CD14-positive monocyte (primary cell): ENCODE results near the gene AP2B1. TPM values are rescaled to one million over a fixed set of nuclear protein-coding genes. Genes with fewer than 3 reads are reported as not detected.

Experiments
- DNase-seq, 3 donors: peaks; one replicate each; pipeline ENCODE4 v3.0.0-alpha.2; 2011 to 2022
- H2AFZ ChIP-seq: 2 replicates; pipeline ENCODE4 v1.6.0; 2012; ENCODE audit warnings: mild to moderate bottlenecking, low read depth, low read length, inconsistent platforms; ENCODE audit not compliant: insufficient read depth, poor library complexity, severe bottlenecking
- H3K27ac ChIP-seq, 2 donors: 1 replicate in 1 of 2; 2 replicates in 1 of 2; pipeline ENCODE4 v1.5.1; 2012 to 2013; ENCODE audit warnings: low read length in 2 of 2, control low read depth in 1 of 2, inconsistent platforms in 1 of 2, low read depth in 1 of 2, mild to moderate bottlenecking in 1 of 2
- H3K27me3 ChIP-seq, 2 donors: one replicate each; pipeline versions ENCODE4 v1.6.0 to v1.6.1; 2011 to 2013; ENCODE audit warnings: low read length in 2 of 2; ENCODE audit not compliant: control insufficient read depth in 2 of 2, insufficient read depth in 2 of 2
- H3K36me3 ChIP-seq, 2 donors: replicated peaks in 1 of 2; 1 replicate in 1 of 2; 2 replicates in 1 of 2; pipeline versions ENCODE4 v1.5.1 to v1.6.1; 2012 to 2013; ENCODE audit warnings: low read length in 2 of 2, control low read depth in 1 of 2, inconsistent platforms in 1 of 2, mild to moderate bottlenecking in 1 of 2; ENCODE audit not compliant: insufficient read depth in 2 of 2, control insufficient read depth in 1 of 2
- H3K4me1 ChIP-seq, 2 donors: 1 replicate in 1 of 2; 2 replicates in 1 of 2; pipeline versions ENCODE4 v1.5.1 to v1.6.1; 2012 to 2013; ENCODE audit warnings: low read length in 2 of 2, control low read depth in 1 of 2, inconsistent platforms in 1 of 2, mild to moderate bottlenecking in 1 of 2, moderate library complexity in 1 of 2; ENCODE audit not compliant: insufficient read depth in 2 of 2, control insufficient read depth in 1 of 2
- H3K4me2 ChIP-seq: replicated peaks from 2 replicates; pipeline ENCODE3; 2012; ENCODE audit warnings: low read length, moderate library complexity, mild to moderate bottlenecking; ENCODE audit not compliant: poor library complexity, severe bottlenecking; ENCODE audit errors: extremely low read depth
- H3K4me3 ChIP-seq, 3 experiments: fragments of 200-600 bp in 1 of 3; sonication (generic) in 1 of 3; replicated peaks in 1 of 3; 1 replicate in 2 of 3; 2 replicates in 1 of 3; pipeline ENCODE4 v1.5.1; 2011 to 2013; ENCODE audit warnings: low read length in 3 of 3, mild to moderate bottlenecking in 3 of 3, control low read depth in 2 of 3, low read depth in 2 of 3, inconsistent platforms in 1 of 3, moderate library complexity in 1 of 3
- H3K79me2 ChIP-seq: 2 replicates; pipeline ENCODE4 v1.6.0; 2012; ENCODE audit warnings: mild to moderate bottlenecking, control low read depth, inconsistent platforms, low read length, moderate library complexity; ENCODE audit not compliant: insufficient read depth
- H3K9ac ChIP-seq: 2 replicates; pipeline ENCODE4 v1.6.0; 2017; ENCODE audit warnings: low read length, mild to moderate bottlenecking; ENCODE audit not compliant: insufficient read depth, poor library complexity, severe bottlenecking
- H3K9me3 ChIP-seq, 2 donors: replicated peaks in 1 of 2; 1 replicate in 1 of 2; 2 replicates in 1 of 2; pipeline versions ENCODE4 v1.5.1 to v1.6.1; 2012 to 2013; ENCODE audit warnings: low read length in 2 of 2, control low read depth in 1 of 2; ENCODE audit not compliant: control insufficient read depth in 1 of 2, insufficient read depth in 1 of 2
- H4K20me1 ChIP-seq: 2 replicates; pipeline ENCODE4 v1.6.0; 2012; ENCODE audit warnings: mild to moderate bottlenecking, low read length, control low read depth, moderate library complexity; ENCODE audit not compliant: insufficient read depth
- H3K27ac Mint-ChIP-seq, 7 donors: one replicate each; pipeline ENCODE4 v1.8.0; 2020; ENCODE audit warnings: mild to moderate bottlenecking in 7 of 7, mixed read lengths in 7 of 7, moderate library complexity in 6 of 7, inconsistent platforms in 2 of 7
- H3K27me3 Mint-ChIP-seq, 3 donors: one replicate each; pipeline ENCODE4 v1.8.0; 2021 to 2022; ENCODE audit warnings: low read depth in 3 of 3, mild to moderate bottlenecking in 3 of 3, mixed read lengths in 3 of 3, moderate library complexity in 3 of 3, inconsistent platforms in 1 of 3
- H3K36me3 Mint-ChIP-seq, 2 donors: one replicate each; pipeline ENCODE4 v1.8.0; 2020; ENCODE audit warnings: mixed read lengths in 2 of 2, inconsistent platforms in 1 of 2, mild to moderate bottlenecking in 1 of 2
- H3K4me1 Mint-ChIP-seq: one replicate; pipeline ENCODE4 v1.8.0; 2020; ENCODE audit warnings: mild to moderate bottlenecking, mixed read lengths
- H3K4me3 Mint-ChIP-seq, 2 donors: one replicate each; pipeline ENCODE4 v1.8.0; 2020; ENCODE audit warnings: mild to moderate bottlenecking in 2 of 2, mixed read lengths in 2 of 2, moderate library complexity in 1 of 2
- H3K9me3 Mint-ChIP-seq, 7 donors: one replicate each; pipeline ENCODE4 v1.8.0; 2020 to 2022; ENCODE audit warnings: mixed read lengths in 7 of 7, mild to moderate bottlenecking in 6 of 7, moderate library complexity in 6 of 7, inconsistent platforms in 2 of 7
- CTCF ChIP-seq: fragments of 200-600 bp; IDR thresholded peaks from one replicate; pipeline ENCODE4 v1.8.0; 2022; ENCODE audit warnings: antibody characterized with exemption, mild to moderate bottlenecking
- WGBS: methylation state at CpG from one replicate; pipeline ENCODE4 v1.1.5; 2013; ENCODE audit warnings: missing lambda C conversion rate; ENCODE audit not compliant: insufficient coverage; 5-methylcytosine and 5-hydroxymethylcytosine counted together
- intact Hi-C, 2 donors: fragments of 100-400 bp; cut with micrococcal nuclease; formaldehyde crosslinking; loops; one replicate each; pipeline versions ENCODE4 v1.15.0 to v1.15.1; 2023
- polyA plus RNA-seq, 3 donors: library from polyadenylated mRNA; depleted of rRNA in 1 of 3; unstranded in 2 of 3; stranded (reverse) in 1 of 3; fragments of 300-500 nt in 2 of 3; fragments of >200 nt in 1 of 3; fragmentation: Illumina TruSeq in 2 of 3; gene quantifications; 1 replicate in 2 of 3; 2 replicates in 1 of 3; pipeline ENCODE4 v1.2.3, GENCODE V29; 2012 to 2021

AP2B1 gene
- polyA plus RNA-seq, 3 donors: 28.7 to 44.2 (median 29.4) TPM

- peak overlapping the region; percentile 85 for H2AFZ ChIP-seq
Measured at GRCh38 chr17:35541434-35541833, 45.7 kb upstream of the AP2B1 start.

GRCh38 chr17:35542990-35543389 lies 44.1 kb upstream of the AP2B1 start:
- Histone ChIP-seq H2AFZ (no peak overlapping the region), H3K27ac (no peak overlapping the region)
- intact Hi-C loops: loop anchor here in 1 of 2 donors (5.0 to 10.0 kb wide), 2 partner anchors 262 to 301 kb away; partner anchors contain the start of genes SLFN5 and TAF15

More at GRCh38 chr17:35541434-35541833, 45.7 kb upstream of the AP2B1 start:
- Histone ChIP-seq H3K27me3 (no peaks in the 10 kb centered on the region), H3K79me2 (no peaks in the 10 kb centered on the region), H3K4me3 (peak overlapping the region; percentile 83 to 100 (median 89)), H3K36me3 (no peaks in the 10 kb centered on the region), H3K9me3 (no peaks in the 10 kb centered on the region), H4K20me1 (no peaks in the 10 kb centered on the region), H3K4me1 (peaks cover 24 to 37% of the 10 kb centered on the region in 2 donors), H3K4me2 (peak overlapping the region; percentile 77), H3K9ac (peak overlapping the region; percentile 91), H3K27ac (peak overlapping the region in 1 of 2 donors; percentile 100)
- TF ChIP-seq CTCF: no peak
- DNase-seq: no peak
- Mint-ChIP-seq H3K9me3 (peaks cover 0 to 2% (median 0%) of the 10 kb centered on the region in 7 donors), H3K36me3 (no peaks in the 10 kb centered on the region), H3K4me1 (peaks cover 40% of the 10 kb centered on the region), H3K27me3 (peaks cover 0 to 1% (median 0%) of the 10 kb centered on the region in 3 donors), H3K27ac (peak overlapping the region; percentile 98 to 99 (median 99)), H3K4me3 (peak overlapping the region in 1 of 2 donors; percentile 93)
- intact Hi-C loops: loop anchor here in 1 of 2 donors (2.0 to 10.0 kb wide), 3 partner anchors 45 to 299 kb away; partner anchors contain the start of genes AP2B1, SLFN5 and TAF15
- no CpG with 5 or more reads among the region's 1 CpG for WGBS

More at GRCh38 chr17:35542990-35543389, 44.1 kb upstream of the AP2B1 start:
- no peak overlapping the region for H3K4me3 ChIP-seq
- no peak for TF ChIP-seq CTCF
- H3K36me3 ChIP-seq: no peaks in the 10 kb centered on the region
- no peak overlapping the region for H3K9ac ChIP-seq
- no peaks in the 10 kb centered on the region for H3K9me3 ChIP-seq
- Mint-ChIP-seq H3K9me3 (peaks cover 0 to 2% (median 0%) of the 10 kb centered on the region in 7 donors), H3K4me3 (no peak overlapping the region), H3K27ac (peak overlapping the region in 1 of 7 donors; percentile 35), H3K4me1 (peaks cover 38% of the 10 kb centered on the region), H3K36me3 (no peaks in the 10 kb centered on the region), H3K27me3 (peaks cover 0 to 1% (median 0%) of the 10 kb centered on the region in 3 donors)
- DNase-seq: no peak
- no peaks in the 10 kb centered on the region for H3K79me2 ChIP-seq
- peaks cover 29 to 43% of the 10 kb centered on the region in 2 donors for H3K4me1 ChIP-seq
- H3K27me3 ChIP-seq: no peaks in the 10 kb centered on the region
- H3K4me2 ChIP-seq: no peak overlapping the region
- no peaks in the 10 kb centered on the region for H4K20me1 ChIP-seq
